ENCODE data around the gene CDK5RAP2.

CDK5RAP2 gene

GRCh38 chr9:120363697-120364096 is 216.3 kb downstream of the CDK5RAP2 start:
- TF ChIP-seq CTCF (IDR thresholded peaks at IDR 0.05; ENCODE audit: insufficient read depth, low read depth, low read length, missing control alignments): no peak
- no peak for DNase-seq (ENCODE audit: low read depth)
- H3K4me3 ChIP-seq (ENCODE audit: low read depth, low read length): no peak overlapping the region

- TF ChIP-seq CTCF (IDR thresholded peaks at IDR 0.05; ENCODE audit: insufficient read depth, low read depth, low read length, missing control alignments): no peak
- no peak overlapping the region for H3K4me3 ChIP-seq (ENCODE audit: low read depth, low read length)
- no peak for DNase-seq (ENCODE audit: low read depth)
These were observed 217.5 kb downstream of the CDK5RAP2 start for GRCh38 chr9:120362446-120362845.

GRCh38 chr9:120361551-120361950 is 218.4 kb downstream of the CDK5RAP2 start:
- H3K4me3 ChIP-seq (ENCODE audit: low read depth, low read length): no peak overlapping the region
- no peak for TF ChIP-seq CTCF (IDR thresholded peaks at IDR 0.05; ENCODE audit: insufficient read depth, low read depth, low read length, missing control alignments)
- no peak for DNase-seq (ENCODE audit: low read depth)

- H3K4me3 ChIP-seq (ENCODE audit: low read depth, low read length): no peak overlapping the region
- no peak for TF ChIP-seq CTCF (IDR thresholded peaks at IDR 0.05; ENCODE audit: insufficient read depth, low read depth, low read length, missing control alignments)
- DNase-seq (ENCODE audit: low read depth): no peak
These were observed 219.5 kb downstream of the CDK5RAP2 start for GRCh38 chr9:120360510-120360909.

- DNase-seq (ENCODE audit: low read depth): no peak
- no peak for TF ChIP-seq CTCF (IDR thresholded peaks at IDR 0.05; ENCODE audit: insufficient read depth, low read depth, low read length, missing control alignments)
These were observed 219.9 kb downstream of the CDK5RAP2 start for GRCh38 chr9:120360046-120360445.

GRCh38 chr9:120358877-120359276 is 221.1 kb downstream of the CDK5RAP2 start:
- TF ChIP-seq CTCF (IDR thresholded peaks at IDR 0.05; ENCODE audit: insufficient read depth, low read depth, low read length, missing control alignments): no peak
- no peak for DNase-seq (ENCODE audit: low read depth)

More at GRCh38 chr9:120360046-120360445, 219.9 kb downstream of the CDK5RAP2 start:
- no peak overlapping the region for H3K4me3 ChIP-seq (ENCODE audit: low read depth, low read length)

GRCh38 chr9:120353506-120353905 is 226.5 kb downstream of the CDK5RAP2 start:
- H3K4me3 ChIP-seq (ENCODE audit: low read depth, low read length): no peak overlapping the region
- TF ChIP-seq CTCF (IDR thresholded peaks at IDR 0.05; ENCODE audit: insufficient read depth, low read depth, low read length, missing control alignments): no peak
- no peak for DNase-seq (ENCODE audit: low read depth)

More at GRCh38 chr9:120358877-120359276, 221.1 kb downstream of the CDK5RAP2 start:
- no peak overlapping the region for H3K4me3 ChIP-seq (ENCODE audit: low read depth, low read length)
